NCI-H524 (cell line): ENCODE results near the gene NTM.
A peak's percentile ranks its signal among the peaks of the same experiment; 100 is the strongest.

Source experiments
- DNase-seq, 2 experiments: peaks; one replicate each; lab custom pipeline; 2025; lab: John Stamatoyannopoulos, UW

Gene NTM

DNA sequence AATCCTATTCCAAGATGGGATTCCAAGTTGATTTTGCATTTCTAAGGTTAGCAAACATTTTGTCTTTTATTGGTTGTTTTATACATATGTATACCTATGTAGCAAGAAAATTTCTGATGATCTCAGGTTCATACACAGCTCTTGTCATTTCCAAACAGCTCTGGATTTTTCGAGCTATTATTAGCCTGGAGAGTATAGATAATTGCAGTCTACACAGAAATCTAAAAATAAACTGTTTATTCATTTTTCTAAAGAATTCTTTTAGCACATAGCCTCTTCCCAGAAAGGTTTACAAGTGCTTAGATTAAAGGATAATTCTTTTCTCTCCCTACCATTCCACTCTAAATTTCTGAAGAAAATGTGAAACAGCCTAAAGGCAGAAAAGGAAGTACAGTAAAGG, 705.0 kb downstream of the NTM start:
- no peak for DNase-seq

DNA sequence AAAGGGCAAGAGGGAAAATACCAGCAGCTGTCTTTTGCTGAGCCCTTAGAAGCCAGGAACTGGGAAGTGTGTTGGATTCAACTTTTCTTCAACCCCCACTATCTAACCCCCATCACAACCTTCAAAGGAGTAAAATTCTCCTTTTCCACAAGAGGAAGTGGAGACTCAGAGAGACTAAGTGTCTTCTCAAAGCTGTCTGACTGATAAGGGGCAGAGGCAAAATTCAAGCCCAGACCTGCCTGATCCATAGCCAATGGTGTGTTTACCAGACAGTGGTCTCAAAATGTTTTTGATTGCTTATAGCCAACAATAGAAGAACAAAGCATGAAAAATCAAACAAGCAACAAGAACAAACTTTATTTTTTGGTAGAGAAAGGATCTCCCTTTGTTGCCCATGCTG, 707.0 kb downstream of the NTM start:
- no peak for DNase-seq

DNA sequence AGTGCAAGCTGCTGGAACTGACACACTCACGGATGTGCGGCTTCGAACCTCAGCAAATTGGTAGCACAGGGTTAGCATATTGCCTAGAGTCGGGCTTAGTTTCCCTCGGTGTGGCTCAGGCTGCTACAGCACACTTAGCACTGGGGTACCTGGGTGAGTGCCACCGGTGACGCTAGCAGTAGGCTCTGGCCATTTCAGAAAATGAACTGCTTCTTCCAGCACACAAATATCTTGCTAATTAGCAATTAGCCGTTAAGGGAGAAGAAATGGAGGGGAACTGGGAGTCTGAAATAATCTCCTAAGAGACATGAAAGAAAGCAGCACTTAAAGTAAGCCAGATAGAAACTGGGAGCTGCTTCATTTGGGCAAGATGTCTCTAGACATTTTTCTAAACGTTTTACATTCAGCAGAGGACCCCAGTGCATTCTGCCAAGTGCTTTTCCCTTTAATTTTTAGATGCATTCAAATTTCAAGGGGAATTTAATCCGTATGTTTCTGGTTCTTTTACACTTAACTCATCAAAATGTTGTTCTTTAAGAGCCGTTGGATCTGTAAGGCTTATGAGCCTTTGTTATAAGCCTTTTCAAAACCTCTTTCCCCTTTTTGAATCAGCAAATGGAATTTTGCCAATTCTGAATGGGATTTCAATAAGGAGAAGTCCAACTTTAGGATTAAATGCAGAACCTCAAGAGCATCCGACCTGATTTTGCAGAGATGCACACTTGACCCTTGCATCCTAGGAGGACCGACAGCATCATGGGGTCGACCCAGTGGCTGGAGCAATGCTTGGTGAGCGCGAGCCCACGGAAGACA, 708.1 kb downstream of the NTM start:
- no peak for DNase-seq

DNA sequence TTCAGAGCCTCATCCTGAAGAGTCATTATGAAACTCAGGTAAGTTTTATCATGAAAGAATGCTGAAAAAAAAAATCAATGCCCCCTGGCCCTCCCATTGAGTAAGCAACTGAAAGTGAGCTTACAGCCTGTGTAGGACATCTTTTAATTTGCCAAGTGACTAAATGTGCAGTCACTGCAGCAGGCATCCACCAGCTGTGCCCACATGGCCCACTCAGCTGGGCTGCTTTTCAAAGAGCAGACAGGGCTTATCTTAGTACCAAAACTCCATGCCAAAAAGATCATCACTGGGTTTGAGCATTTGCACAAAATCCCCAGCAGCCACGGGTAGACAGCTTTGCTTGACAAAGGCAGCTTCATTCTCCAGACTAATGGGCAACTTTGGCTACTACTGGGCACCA, 709.7 kb downstream of the NTM start:
- no peak for DNase-seq

- DNase-seq, result no peak
These were observed 712.2 kb downstream of the NTM start for GRCh38 chr11:132082566-132082965.

GRCh38 chr11:132084433-132084832, 714.0 kb downstream of the NTM start:
- DNase-seq, result no peak

DNA sequence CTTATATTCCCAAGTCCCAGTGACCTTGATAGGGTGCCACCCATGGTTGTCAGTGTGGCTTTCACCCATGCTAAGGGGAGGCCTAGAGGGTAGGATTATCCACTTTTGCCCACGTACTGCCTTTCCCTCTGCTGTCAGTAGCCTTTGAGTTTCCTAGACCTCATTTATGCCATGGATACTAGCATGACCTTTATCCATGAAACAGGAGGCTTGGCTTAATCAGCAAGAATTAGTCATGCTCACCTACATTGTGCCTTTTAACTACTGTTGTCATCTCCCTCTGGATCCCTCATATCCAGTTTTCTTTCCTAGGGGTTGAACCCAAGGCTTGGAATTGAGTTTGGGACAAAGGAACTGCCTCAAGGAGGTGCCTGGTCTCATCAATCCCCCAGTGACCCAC, 716.7 kb downstream of the NTM start:
- no peak for DNase-seq

GRCh38 chr11:132088551-132088950, 718.1 kb downstream of the NTM start:
- no peak for DNase-seq

DNA sequence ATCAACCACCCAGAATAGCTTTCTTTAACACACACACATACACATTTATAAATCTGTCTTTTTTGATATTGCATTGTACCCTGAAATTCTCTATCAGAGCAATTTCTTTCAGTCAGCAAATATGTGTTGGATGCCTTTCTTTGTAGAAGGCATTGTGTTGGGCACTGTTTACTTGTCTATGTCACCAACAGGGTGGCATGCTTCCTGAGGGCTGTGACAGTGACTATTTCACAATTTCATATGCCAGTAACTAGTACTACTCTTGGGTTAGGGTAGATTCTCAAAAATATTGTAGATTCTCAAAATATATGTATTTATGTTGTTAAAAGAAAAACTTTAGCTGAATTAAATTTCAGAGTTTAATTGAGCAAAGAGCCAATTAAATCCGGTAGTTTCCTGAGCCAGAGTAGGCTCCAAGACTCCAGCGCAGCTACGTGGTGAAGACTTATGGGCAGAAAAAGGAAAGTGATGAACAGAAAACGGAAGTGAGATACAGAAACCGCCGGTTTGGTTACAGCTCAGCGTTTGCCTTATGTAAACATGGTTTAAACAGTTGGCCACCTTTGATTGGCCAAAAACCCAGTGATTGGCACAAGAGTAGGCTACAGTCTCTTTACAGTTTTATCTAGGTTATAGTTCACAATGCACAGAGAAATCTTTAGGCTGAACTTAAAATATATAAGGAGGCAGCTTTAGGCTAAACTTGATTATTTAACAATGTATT, 723.3 kb downstream of the NTM start:
- DNase-seq, result no peak

- no peak for DNase-seq
These were observed 724.2 kb downstream of the NTM start for GRCh38 chr11:132094598-132094997.

- DNase-seq, result no peak
These were observed 725.1 kb downstream of the NTM start for GRCh38 chr11:132095230-132096131.

DNA sequence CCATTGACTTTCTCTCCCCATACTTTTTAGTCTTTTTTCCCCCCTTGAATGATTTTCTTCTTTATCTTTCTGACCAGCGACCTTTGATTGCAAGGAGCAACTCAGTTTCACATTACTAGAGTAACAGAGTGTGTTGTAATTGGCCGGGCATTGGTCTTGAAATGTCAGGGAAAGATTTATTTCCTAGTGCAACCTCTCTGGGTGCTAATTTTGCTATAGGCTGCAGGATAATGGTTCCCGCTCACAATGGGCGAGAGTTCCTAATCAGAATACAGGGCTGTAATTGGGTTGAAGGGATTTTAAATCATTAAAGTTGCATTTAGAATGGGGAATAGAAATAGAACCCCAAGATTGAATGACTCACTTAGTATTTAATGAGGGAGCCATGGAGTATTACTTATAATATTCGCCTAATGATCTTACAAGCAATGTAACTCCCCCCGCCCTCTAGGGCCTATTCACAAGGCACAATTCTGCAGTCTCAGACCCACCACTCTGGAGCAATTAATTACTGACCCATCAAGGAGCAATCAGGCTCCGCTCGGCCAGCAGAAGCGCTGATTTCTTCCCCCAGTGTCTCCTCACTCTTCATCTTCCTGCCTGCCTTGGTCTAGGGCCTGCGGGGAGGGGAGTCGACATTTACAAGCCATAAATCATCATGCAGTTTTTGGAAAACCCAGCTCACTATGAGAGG, 725.9 kb downstream of the NTM start:
- no peak for DNase-seq

- peak in 1 of 2 experiments; percentile 11 for DNase-seq
These were observed 729.3 kb downstream of the NTM start for GRCh38 chr11:132099692-132100091.

GRCh38 chr11:132100583-132100982, 730.2 kb downstream of the NTM start:
- DNase-seq, result no peak

DNA sequence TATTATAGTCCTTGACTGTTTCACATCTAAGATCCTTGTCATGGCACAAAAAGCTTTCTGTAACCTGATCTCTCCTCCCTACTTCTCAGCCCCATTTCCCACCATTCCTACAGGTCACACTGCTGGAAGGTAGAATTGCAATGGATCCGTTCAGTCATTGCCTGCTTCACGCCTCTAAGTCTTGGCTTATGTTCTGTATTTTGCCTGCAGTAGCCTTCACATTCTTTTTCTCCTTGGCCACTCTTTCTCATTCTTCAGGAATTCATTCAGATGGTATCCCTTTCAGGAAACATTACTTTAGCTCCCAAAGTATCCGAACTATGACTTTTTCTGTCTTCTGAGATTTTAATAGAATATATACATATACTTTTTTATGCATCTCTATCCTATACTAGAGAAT, 731.5 kb downstream of the NTM start:
- DNase-seq, result no peak

DNA sequence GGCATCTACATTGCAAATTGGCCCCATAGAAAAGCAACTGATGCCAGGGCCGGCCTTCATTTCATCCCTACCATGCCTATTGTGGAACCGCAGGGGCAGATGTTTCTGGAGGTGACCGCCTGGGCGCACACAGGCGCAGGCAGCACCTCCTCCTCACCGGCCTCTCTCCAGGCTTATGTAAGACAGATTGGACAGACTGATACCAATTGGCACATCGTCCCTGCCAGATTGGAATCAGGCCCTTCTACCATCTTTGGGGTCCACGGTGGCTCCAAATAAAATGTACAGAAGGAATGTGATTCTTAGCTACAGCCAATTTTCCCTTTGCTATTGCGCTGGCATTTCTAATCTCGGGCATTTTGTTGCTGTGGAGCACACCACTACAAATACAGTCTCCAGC, 732.6 kb downstream of the NTM start:
- no peak for DNase-seq

DNA sequence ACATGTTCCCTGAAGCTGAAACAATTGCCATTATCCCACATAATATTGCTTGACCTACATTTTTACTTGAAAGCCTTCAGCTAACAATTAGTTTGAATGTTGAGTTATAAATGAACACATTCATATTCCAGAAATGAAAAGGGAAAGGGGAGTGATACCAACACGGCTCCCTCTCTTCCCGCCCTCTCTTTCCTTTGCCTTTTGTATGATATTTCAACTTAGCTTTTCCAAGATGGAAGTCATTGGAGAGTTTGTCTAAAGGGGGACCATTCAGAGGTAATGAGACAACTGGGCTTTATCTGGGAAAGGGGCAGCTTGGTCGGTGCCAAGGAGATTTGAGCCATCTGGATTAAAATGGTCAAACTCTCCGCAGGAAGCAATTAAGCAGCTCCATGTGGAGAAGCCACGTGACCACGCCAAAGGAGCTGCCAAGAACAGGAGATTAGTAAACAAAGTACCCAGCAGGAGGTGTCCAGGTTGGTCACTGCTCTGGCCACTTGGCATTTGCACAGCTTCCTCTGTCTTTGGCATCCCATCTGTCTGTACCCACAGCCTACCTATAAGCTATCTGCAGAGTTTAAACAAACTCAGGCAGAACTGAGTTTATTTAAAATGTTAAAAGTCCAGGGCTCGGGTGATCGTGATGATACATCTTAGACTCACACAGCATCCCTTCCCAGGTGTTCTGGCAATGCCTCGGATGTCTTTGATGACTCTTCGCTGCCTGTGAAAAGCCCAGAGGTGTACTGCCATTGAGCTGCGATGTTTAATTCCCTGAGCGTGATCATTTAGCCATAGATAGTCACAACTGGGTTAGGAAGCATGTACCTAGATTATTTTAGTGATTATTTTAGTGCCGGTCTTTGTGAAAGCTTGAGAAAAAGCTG, 735.9 kb downstream of the NTM start:
- peak; percentile 59 to 81 for DNase-seq

GRCh38 chr11:132111316-132111715, 740.9 kb downstream of the NTM start:
- no peak for DNase-seq

DNA sequence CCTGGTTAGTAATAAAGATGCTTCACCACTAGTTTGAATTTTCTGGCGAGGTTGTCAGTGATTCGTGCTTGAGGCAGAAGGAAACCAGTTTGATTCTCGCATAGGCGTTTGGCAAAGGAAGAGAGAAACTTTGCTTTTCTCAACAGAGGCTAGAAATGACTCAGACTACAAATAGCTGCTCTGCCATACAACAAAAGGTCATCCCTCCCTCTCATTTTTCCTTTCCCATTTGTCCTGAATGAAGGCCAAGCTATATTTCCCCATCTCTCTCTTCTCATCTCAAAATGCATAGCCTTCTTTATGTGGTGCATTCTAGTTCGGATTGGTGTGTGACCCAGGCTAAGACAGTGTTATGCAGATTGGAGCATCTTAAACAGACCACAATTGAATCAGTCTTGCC, 741.4 kb downstream of the NTM start:
- DNase-seq, result no peak

DNA sequence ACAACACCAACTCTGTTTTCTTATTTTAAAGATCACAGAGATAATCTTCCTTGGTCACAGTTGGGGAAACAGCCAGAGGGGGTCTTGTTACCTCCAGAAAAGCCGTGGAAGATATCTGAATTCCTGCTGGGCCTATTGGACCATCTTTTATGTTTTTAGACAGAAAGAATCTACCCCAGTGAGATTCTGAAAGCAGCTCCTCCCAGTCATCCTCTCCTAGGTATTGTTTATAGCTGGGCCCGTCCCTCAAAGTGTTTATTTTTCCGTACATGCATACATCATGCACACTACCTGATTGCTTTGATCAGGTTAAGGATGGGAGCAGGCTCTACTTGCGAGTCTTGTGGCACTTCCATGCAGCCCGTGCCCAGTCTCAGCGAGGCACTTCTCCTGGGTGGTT, 742.4 kb downstream of the NTM start:
- no peak for DNase-seq

GRCh38 chr11:132114185-132114584, 743.8 kb downstream of the NTM start:
- peak; percentile 43 to 54 for DNase-seq
